ENCODE data around the gene RPL37. TPM values are rescaled to one million over a fixed set of nuclear protein-coding genes. Genes with fewer than 3 reads are reported as not detected.

The RPL37 gene
- total RNA-seq, 1 experiment from 2014 or later, result 2,063 TPM

DNA sequence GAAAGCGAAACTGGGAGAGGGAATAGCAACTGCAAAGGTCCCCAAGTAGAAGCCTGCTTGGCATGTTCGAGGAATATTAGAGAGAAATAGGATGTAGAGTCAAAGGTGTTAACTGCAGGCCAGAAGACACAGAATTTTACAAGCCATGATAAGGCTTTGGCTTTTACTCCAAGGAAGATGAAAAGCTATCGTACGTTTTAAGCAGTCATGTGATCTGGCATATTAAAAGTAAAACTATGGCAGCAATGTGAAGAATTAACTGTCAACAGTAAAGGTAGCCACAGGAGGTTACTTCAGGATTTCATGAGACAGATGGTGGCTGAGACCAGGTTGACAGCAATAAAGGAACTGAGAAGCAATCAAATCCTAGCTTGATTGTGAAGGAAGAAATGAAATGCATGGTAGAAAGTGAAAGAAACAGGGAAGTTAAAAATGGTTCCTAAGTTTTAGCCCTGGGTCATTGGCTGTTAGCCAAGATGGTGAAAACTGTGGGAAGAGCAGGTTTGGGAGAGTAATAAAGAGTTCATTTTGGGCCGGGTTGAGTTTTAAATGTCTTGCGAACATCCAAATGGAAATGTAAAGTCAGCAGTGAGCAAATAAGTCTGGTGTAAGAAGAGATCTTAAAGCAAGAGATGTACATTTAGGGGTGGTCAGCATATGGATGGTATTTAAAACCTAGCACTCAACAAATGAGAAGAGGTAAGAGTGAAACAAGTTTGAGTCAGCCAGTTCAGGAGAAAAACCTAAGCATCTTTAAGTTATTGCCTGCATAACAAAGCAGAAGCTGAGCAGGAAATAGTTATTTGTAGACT, 59.0 kb downstream of the RPL37 start:
- no peaks in the 10 kb centered on the region for H3K9me3 Mint-ChIP-seq (ENCODE audit: unreplicated experiment)
- no TSS peak for BruUV-seq (replicated peaks)
- H3K27ac Mint-ChIP-seq (ENCODE audit: low read depth, unreplicated experiment), result peak overlapping the region; percentile 76
- CTCF ChIA-PET, result interaction anchor here (0.6 to 1.4 kb wide), 6 partner anchors 10 to 680 kb away, joined by 3 to 5 read pairs (median 4); no protein-coding TSS in a partner anchor
- TF ChIP-seq, protein P1, sequence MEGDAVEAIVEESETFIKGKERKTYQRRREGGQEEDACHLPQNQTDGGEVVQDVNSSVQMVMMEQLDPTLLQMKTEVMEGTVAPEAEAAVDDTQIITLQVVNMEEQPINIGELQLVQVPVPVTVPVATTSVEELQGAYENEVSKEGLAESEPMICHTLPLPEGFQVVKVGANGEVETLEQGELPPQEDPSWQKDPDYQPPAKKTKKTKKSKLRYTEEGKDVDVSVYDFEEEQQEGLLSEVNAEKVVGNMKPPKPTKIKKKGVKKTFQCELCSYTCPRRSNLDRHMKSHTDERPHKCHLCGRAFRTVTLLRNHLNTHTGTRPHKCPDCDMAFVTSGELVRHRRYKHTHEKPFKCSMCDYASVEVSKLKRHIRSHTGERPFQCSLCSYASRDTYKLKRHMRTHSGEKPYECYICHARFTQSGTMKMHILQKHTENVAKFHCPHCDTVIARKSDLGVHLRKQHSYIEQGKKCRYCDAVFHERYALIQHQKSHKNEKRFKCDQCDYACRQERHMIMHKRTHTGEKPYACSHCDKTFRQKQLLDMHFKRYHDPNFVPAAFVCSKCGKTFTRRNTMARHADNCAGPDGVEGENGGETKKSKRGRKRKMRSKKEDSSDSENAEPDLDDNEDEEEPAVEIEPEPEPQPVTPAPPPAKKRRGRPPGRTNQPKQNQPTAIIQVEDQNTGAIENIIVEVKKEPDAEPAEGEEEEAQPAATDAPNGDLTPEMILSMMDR (IDR thresholded peaks at IDR 0.05; ENCODE audit: unreplicated experiment), result no peak
- POLR2A ChIA-PET, result interaction anchor here (0.8 to 1.3 kb wide), 3 partner anchors 15 to 59 kb away, joined by 3 to 4 read pairs (median 3); partner anchors contain the start of gene RPL37
- no peaks in the 10 kb centered on the region for H3K27me3 Mint-ChIP-seq (ENCODE audit: insufficient read depth, unreplicated experiment)
- H3K4me3 Mint-ChIP-seq (ENCODE audit: unreplicated experiment), result peak overlapping the region; percentile 38
- DNase-seq (ENCODE audit: unreplicated experiment), result no peak
- peaks cover 50% of the 10 kb centered on the region for H3K36me3 Mint-ChIP-seq (ENCODE audit: insufficient read depth, unreplicated experiment)
- intact Hi-C loops (cut with micrococcal nuclease), result no loop called here
- H3K4me1 Mint-ChIP-seq (ENCODE audit: insufficient read depth, unreplicated experiment), result peaks cover 27% of the 10 kb centered on the region

Other genes starting within 250 kb of the RPL37 start
- 1.1 and 2.5 TPM in 2 replicates for gene PTGER4, start 155.3 kb downstream of the RPL37 start, total RNA-seq (2022)
- gene TTC33, start 79.3 kb downstream of the RPL37 start, total RNA-seq (2022), result 13.3 and 13.7 TPM in 2 replicates
- 58.1 and 62.7 TPM in 2 replicates for gene PRKAA1, start 36.8 kb downstream of the RPL37 start, total RNA-seq (2022)
- 5.6 and 6.6 TPM in 2 replicates for gene CARD6, start 6.1 kb upstream of the RPL37 start, total RNA-seq (2022)
- gene C7, start 74.3 kb upstream of the RPL37 start, total RNA-seq (2022), result not detected in 2 replicates
- not detected in 2 replicates for gene MROH2B, start 236.1 kb upstream of the RPL37 start, total RNA-seq (2022)